ENCODE measurements around the gene ARMC9. TPM values are rescaled to one million over a fixed set of nuclear protein-coding genes. Genes with fewer than 3 reads are reported as not detected.
"Not testable (repeated sequence)": the region's sequence is repeated elsewhere in the genome, so short reads cannot be mapped to it uniquely, and the experiment has no call there.

The ARMC9 gene
- total RNA-seq, 1 donor from 2014 or later: 19.9 TPM

- DNase-seq: peak; percentile 43
Measured at GRCh38 chr2:231245249-231246094, 47.0 kb downstream of the ARMC9 start.

- DNase-seq: no peak
Measured at GRCh38 chr2:231246171-231246842, 47.9 kb downstream of the ARMC9 start.

- no peak for DNase-seq
Measured at GRCh38 chr2:231250146-231250545, 51.7 kb downstream of the ARMC9 start.

GRCh38 chr2:231250698-231251097 lies 52.3 kb downstream of the ARMC9 start:
- DNase-seq: no peak

GRCh38 chr2:231253292-231253691 lies 54.9 kb downstream of the ARMC9 start:
- DNase-seq: not testable (repeated sequence)

GRCh38 chr2:231256494-231256893 lies 58.1 kb downstream of the ARMC9 start:
- DNase-seq: no peak

- no peak for DNase-seq
Measured at GRCh38 chr2:231257763-231258162, 59.3 kb downstream of the ARMC9 start.

- no peak for DNase-seq
Measured at GRCh38 chr2:231258701-231259100, 60.3 kb downstream of the ARMC9 start.

GRCh38 chr2:231259104-231259503 lies 60.7 kb downstream of the ARMC9 start:
- DNase-seq: no peak

- peak; percentile 31 for DNase-seq
Measured at GRCh38 chr2:231260442-231261208, 62.2 kb downstream of the ARMC9 start.

GRCh38 chr2:231263118-231263831 lies 64.8 kb downstream of the ARMC9 start:
- peak; percentile 13 for DNase-seq

GRCh38 chr2:231270221-231271114 lies 72.0 kb downstream of the ARMC9 start:
- no peak for DNase-seq

- no peak for DNase-seq
Measured at GRCh38 chr2:231272991-231273390, 74.6 kb downstream of the ARMC9 start.

GRCh38 chr2:231276987-231277386 lies 78.6 kb downstream of the ARMC9 start:
- DNase-seq: no peak

- no peak for DNase-seq
Measured at GRCh38 chr2:231277962-231278361, 79.5 kb downstream of the ARMC9 start.

- DNase-seq: no peak
Measured at GRCh38 chr2:231278868-231279267, 80.4 kb downstream of the ARMC9 start.

- DNase-seq: no peak
Measured at GRCh38 chr2:231280846-231281245, 82.4 kb downstream of the ARMC9 start.

GRCh38 chr2:231284296-231284695 lies 85.9 kb downstream of the ARMC9 start:
- no peak for DNase-seq

- no peak for DNase-seq
Measured at GRCh38 chr2:231286964-231287363, 88.5 kb downstream of the ARMC9 start.

GRCh38 chr2:231287696-231288095 lies 89.3 kb downstream of the ARMC9 start:
- DNase-seq: peak; percentile 14

GRCh38 chr2:231288590-231288989 lies 90.2 kb downstream of the ARMC9 start:
- no peak for DNase-seq
